Ovary (tissue), 3 donors: ENCODE measurements around the gene ERG.

Experiments
- EP300 ChIP-seq: sonication (generic); formaldehyde crosslinking; IDR thresholded peaks from one replicate; pipeline ENCODE4 v1.6.1; 2017; ENCODE audit warnings: antibody characterized with exemption
- POLR2A ChIP-seq: fragments of 450-650 bp; IDR thresholded peaks from one replicate; pipeline ENCODE4 v1.6.1; 2017; ENCODE audit warnings: antibody characterized with exemption, mild to moderate bottlenecking, moderate library complexity
- TF ChIP-seq, protein P1 (sequence below), 3 donors: fragments of 450-650 bp in 2 of 3; fragments of 200-600 bp in 1 of 3; IDR thresholded peaks; one replicate each; pipeline versions ENCODE4 v1.5.1 to v1.8.0; 2016 to 2022; ENCODE audit warnings: antibody characterized with exemption in 3 of 3, mild to moderate bottlenecking in 1 of 3
- donor health status: DM: no; HTN: no; CAD: no.

DNA sequence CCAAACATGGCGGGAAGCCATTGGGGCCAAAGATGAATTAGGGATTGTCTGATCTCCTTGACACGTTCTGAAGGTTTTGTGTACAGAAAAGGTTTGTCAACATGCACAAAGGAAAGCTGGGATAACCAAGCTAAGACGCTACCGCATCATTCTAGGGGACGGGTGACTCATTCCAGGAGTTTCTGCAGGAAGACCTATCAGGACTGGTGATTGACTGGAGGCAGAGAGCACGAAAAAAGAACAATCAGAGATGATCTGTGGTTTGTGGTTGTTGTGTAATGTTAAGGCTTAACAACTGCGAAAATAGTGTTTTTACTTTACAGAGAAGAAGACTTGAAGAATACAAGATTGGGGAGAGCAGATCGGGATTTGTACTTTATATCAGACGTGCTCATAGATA lies 22.2 kb upstream of the ERG start:
- TF ChIP-seq EP300 (no peak), POLR2A (no peak)
- TF ChIP-seq, protein P1, sequence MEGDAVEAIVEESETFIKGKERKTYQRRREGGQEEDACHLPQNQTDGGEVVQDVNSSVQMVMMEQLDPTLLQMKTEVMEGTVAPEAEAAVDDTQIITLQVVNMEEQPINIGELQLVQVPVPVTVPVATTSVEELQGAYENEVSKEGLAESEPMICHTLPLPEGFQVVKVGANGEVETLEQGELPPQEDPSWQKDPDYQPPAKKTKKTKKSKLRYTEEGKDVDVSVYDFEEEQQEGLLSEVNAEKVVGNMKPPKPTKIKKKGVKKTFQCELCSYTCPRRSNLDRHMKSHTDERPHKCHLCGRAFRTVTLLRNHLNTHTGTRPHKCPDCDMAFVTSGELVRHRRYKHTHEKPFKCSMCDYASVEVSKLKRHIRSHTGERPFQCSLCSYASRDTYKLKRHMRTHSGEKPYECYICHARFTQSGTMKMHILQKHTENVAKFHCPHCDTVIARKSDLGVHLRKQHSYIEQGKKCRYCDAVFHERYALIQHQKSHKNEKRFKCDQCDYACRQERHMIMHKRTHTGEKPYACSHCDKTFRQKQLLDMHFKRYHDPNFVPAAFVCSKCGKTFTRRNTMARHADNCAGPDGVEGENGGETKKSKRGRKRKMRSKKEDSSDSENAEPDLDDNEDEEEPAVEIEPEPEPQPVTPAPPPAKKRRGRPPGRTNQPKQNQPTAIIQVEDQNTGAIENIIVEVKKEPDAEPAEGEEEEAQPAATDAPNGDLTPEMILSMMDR (IDR thresholded peaks at IDR 0.05) = no peak
